Mesothelial cell of epicardium (in vitro differentiated cells): ENCODE results near the gene TYRP1. TPM values are rescaled to one million over a fixed set of nuclear protein-coding genes. Genes with fewer than 3 reads are reported as not detected.

Experiments used
- DNase-seq, 2 experiments: peaks; one replicate each; pipeline ENCODE4 v3.0.0; 2021; ENCODE audit warnings: low spot score in 2 of 2; ENCODE audit not compliant: unreplicated experiment in 2 of 2
- H3K27ac Mint-ChIP-seq: 2 replicates; pipeline ENCODE4 v1.8.0; 2021; ENCODE audit warnings: mixed read lengths
- H3K27me3 Mint-ChIP-seq: 2 replicates; pipeline ENCODE4 v1.8.0; 2021; ENCODE audit warnings: low read depth, mixed read lengths
- H3K36me3 Mint-ChIP-seq: 2 replicates; pipeline ENCODE4 v1.8.0; 2021; ENCODE audit warnings: mixed read lengths
- H3K4me1 Mint-ChIP-seq: 2 replicates; pipeline ENCODE4 v1.8.0; 2021; ENCODE audit warnings: mixed read lengths
- H3K4me3 Mint-ChIP-seq: 2 replicates; pipeline ENCODE4 v1.8.0; 2021; ENCODE audit warnings: mild to moderate bottlenecking, moderate library complexity, mixed read lengths
- H3K9me3 Mint-ChIP-seq: 2 replicates; pipeline ENCODE4 v1.8.0; 2021; ENCODE audit warnings: mixed read lengths
- total RNA-seq: library from RNA; stranded (reverse); gene quantifications from 3 replicates; pipeline ENCODE4 v1.2.1, GENCODE V29; 2021
- TF ChIP-seq, protein P1 (sequence below): fragments of 200-600 bp; sonication (generic); IDR thresholded peaks from one replicate; pipeline ENCODE4 v1.5.0; 2021; ENCODE audit warnings: antibody characterized with exemption; ENCODE audit not compliant: unreplicated experiment

TYRP1 gene
- total RNA-seq, 1 donor from 2014 or later, result 0.42 TPM

DNA sequence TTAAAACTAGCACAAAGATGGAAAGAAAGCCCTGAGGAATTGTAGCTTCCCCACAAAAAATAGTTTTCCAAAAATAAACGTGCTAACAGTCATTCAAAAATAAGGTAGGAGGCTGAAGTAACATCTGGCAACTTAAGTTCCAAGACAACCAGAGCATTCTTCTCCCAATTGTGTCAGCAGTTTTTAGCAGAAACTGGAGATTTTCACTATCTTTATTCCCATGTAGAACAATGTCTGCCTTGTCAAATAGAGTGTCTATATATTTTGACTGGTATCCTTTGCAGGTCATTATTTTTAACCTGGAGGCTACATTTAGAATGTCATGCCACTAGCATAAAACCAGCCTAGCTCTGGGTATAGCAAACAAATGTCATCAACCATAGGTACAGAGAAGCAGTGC, 10.8 kb downstream of the TYRP1 start:
- Mint-ChIP-seq H3K4me3 (no peak overlapping the region), H3K27me3 (no peaks in the 10 kb centered on the region), H3K27ac (no peak overlapping the region), H3K9me3 (peaks cover 1% of the 10 kb centered on the region), H3K4me1 (peaks cover 26% of the 10 kb centered on the region), H3K36me3 (no peaks in the 10 kb centered on the region)
- DNase-seq, result no peak
- TF ChIP-seq, protein P1, sequence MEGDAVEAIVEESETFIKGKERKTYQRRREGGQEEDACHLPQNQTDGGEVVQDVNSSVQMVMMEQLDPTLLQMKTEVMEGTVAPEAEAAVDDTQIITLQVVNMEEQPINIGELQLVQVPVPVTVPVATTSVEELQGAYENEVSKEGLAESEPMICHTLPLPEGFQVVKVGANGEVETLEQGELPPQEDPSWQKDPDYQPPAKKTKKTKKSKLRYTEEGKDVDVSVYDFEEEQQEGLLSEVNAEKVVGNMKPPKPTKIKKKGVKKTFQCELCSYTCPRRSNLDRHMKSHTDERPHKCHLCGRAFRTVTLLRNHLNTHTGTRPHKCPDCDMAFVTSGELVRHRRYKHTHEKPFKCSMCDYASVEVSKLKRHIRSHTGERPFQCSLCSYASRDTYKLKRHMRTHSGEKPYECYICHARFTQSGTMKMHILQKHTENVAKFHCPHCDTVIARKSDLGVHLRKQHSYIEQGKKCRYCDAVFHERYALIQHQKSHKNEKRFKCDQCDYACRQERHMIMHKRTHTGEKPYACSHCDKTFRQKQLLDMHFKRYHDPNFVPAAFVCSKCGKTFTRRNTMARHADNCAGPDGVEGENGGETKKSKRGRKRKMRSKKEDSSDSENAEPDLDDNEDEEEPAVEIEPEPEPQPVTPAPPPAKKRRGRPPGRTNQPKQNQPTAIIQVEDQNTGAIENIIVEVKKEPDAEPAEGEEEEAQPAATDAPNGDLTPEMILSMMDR, result no peak

DNA sequence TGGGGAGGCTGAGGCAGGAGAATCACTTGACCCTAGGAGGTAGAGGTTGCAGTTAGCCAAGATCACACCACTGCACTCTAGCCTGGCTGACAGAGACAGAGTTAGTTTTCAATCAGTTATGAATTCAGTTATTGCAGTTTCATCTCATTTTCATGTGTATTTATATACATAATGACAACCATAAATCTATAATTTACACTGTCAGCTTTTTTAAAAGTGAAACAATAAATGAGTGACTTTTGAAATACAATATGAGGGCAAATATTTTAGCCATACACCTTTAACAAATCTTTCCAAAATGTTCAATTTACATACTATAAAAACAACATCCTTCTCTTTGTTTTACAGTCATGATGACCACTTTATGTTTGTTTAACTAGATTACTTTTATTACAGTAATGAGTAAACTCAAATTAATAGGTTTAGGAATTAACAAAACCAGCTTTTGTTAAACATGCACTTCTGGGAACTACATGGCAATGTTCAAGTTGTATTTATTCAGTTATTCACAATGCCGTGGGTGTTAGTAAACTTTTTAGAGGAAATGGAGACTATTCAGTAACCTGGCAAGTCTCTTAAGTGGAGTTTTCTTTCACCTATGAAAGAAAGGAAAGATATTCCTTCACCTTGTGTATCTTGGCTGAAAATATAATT, 12.7 kb downstream of the TYRP1 start:
- Mint-ChIP-seq H3K9me3 (peaks cover 9% of the 10 kb centered on the region), H3K36me3 (no peaks in the 10 kb centered on the region), H3K27ac (no peak overlapping the region), H3K4me3 (no peak overlapping the region), H3K27me3 (no peaks in the 10 kb centered on the region), H3K4me1 (peaks cover 21% of the 10 kb centered on the region)
- TF ChIP-seq, protein P1, result no peak
- no peak for DNase-seq

DNA sequence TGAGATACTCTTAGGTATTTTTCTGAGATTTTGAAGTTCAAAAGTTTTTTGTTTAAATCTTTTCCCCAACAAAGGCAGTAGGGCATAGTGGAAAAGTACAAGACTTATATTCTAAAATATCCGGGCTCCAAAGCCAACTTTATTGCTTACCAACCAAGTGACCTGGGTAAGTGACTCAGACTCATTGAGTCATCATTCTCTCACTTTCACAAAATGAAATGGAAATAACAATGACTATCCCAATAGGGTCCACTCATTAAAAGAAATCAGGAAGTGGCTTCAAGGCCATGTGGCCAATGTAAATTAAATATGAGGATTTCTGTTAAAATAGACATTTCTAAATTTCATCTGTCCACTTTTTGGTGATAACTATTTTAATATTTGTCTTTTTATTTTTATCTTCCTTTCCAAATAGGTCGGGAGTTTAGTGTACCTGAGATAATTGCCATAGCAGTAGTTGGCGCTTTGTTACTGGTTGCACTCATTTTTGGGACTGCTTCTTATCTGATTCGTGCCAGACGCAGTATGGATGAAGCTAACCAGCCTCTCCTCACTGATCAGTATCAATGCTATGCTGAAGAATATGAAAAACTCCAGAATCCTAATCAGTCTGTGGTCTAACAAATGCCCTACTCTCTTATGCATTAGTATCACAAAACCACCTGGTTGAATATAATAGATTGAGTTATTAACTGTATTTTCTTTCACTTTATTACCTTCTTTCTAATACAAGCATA, 15.5 kb downstream of the TYRP1 start:
- Mint-ChIP-seq H3K9me3 (peaks cover 21% of the 10 kb centered on the region), H3K4me1 (peaks cover 8% of the 10 kb centered on the region), H3K36me3 (no peaks in the 10 kb centered on the region), H3K27ac (no peak overlapping the region), H3K27me3 (no peaks in the 10 kb centered on the region), H3K4me3 (no peak overlapping the region)
- no peak for DNase-seq
- TF ChIP-seq, protein P1, result no peak

GRCh38 chr9:12712532-12712931, 19.3 kb downstream of the TYRP1 start:
- H3K27me3 Mint-ChIP-seq, result no peaks in the 10 kb centered on the region

DNA sequence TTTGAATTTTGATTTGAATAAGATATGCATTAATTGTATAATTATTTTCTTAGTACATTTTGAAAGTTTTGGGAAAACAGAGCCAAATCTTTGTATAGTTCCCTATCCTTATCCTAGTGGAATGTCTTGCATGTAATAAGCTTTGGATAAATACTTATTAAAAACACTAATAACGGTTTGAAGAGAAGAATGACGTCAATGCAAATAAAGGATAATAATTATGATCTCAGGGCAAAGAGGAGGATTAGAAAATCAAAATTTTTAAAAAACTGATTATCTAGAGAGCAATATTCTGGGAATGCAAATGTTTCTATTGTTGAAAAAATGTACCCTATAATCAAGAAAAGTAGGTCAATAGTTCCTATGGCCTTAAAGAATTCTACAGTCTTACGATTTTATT, 22.1 kb downstream of the TYRP1 start:
- DNase-seq, result no peak
- Mint-ChIP-seq H3K27me3 (no peaks in the 10 kb centered on the region), H3K9me3 (peaks cover 17% of the 10 kb centered on the region), H3K27ac (no peak overlapping the region), H3K36me3 (no peaks in the 10 kb centered on the region), H3K4me1 (peaks cover 31% of the 10 kb centered on the region), H3K4me3 (no peak overlapping the region)
- TF ChIP-seq, protein P1, result no peak

More at GRCh38 chr9:12712532-12712931, 19.3 kb downstream of the TYRP1 start:
- H3K27ac Mint-ChIP-seq, result no peak overlapping the region
- TF ChIP-seq, protein P1, result no peak
- H3K36me3 Mint-ChIP-seq, result no peaks in the 10 kb centered on the region
- no peak for DNase-seq
- peaks cover 14% of the 10 kb centered on the region for H3K4me1 Mint-ChIP-seq
- no peak overlapping the region for H3K4me3 Mint-ChIP-seq
- H3K9me3 Mint-ChIP-seq, result peaks cover 21% of the 10 kb centered on the region
